HG03066 (cell line): ENCODE data around the gene GJA4.

Experiments
- ATAC-seq: cut with Tn5 transposase; IDR thresholded peaks from one replicate; pipeline ENCODE4 v1.9.1; 2021; ENCODE audit warnings: low read depth; ENCODE audit not compliant: unreplicated experiment

GJA4 gene

GRCh38 chr1:34792868-34793727 lies at the start of gene GJA4:
Gene GJA4 (plus strand): TSS chr1:34792999. CDS start chr1:34794214, 1,215 bp downstream.
- no peak for ATAC-seq

- no peak for ATAC-seq
These were observed 49.0 kb upstream of the GJA4 start for GRCh38 chr1:34743775-34744174.

- ATAC-seq, result no peak
These were observed 47.9 kb upstream of the GJA4 start for GRCh38 chr1:34744851-34745250.

- no peak for ATAC-seq
These were observed 47.1 kb upstream of the GJA4 start for GRCh38 chr1:34745666-34746065.

GRCh38 chr1:34746101-34746500 lies 46.7 kb upstream of the GJA4 start:
- no peak for ATAC-seq

GRCh38 chr1:34746785-34747637 lies 45.8 kb upstream of the GJA4 start:
- ATAC-seq, result no peak

- no peak for ATAC-seq
These were observed 45.2 kb upstream of the GJA4 start for GRCh38 chr1:34747638-34747941.

- ATAC-seq, result no peak
These were observed 42.8 kb upstream of the GJA4 start for GRCh38 chr1:34749992-34750391.

GRCh38 chr1:34750610-34751009 lies 42.2 kb upstream of the GJA4 start:
- no peak for ATAC-seq

GRCh38 chr1:34753163-34753562 lies 39.6 kb upstream of the GJA4 start:
- ATAC-seq, result no peak

GRCh38 chr1:34754964-34755637 lies 37.7 kb upstream of the GJA4 start, which contains the start of gene GJB5:
Gene GJB5 (plus strand): TSS chr1:34755047. CDS start chr1:34757331, 2,284 bp downstream.
- ATAC-seq, result no peak

- no peak for ATAC-seq
These were observed 36.8 kb upstream of the GJA4 start for GRCh38 chr1:34755961-34756360.

- no peak for ATAC-seq
These were observed 35.4 kb upstream of the GJA4 start for GRCh38 chr1:34757386-34757785.

GRCh38 chr1:34758751-34759150 lies 34.0 kb upstream of the GJA4 start:
- ATAC-seq, result no peak

- ATAC-seq, result no peak
These were observed 33.1 kb upstream of the GJA4 start, which contains the start of gene GJB4 for GRCh38 chr1:34759503-34760357. Gene GJB4 (plus strand): TSS chr1:34759740. CDS start chr1:34761255, 1,515 bp downstream.

- no peak for ATAC-seq
These were observed 31.5 kb upstream of the GJA4 start for GRCh38 chr1:34761176-34761761.

GRCh38 chr1:34761776-34762307 lies 31.0 kb upstream of the GJA4 start:
- ATAC-seq, result no peak

GRCh38 chr1:34762474-34763141 lies 30.2 kb upstream of the GJA4 start:
- ATAC-seq, result no peak
